ENCODE data around the gene OPN4. TPM values are rescaled to one million over a fixed set of nuclear protein-coding genes. Genes with fewer than 3 reads are reported as not detected.

Gene OPN4
- polyA plus RNA-seq, 1 of the 3 experiments (the other 2 are of a cell fraction), result 0.03 TPM

DNA sequence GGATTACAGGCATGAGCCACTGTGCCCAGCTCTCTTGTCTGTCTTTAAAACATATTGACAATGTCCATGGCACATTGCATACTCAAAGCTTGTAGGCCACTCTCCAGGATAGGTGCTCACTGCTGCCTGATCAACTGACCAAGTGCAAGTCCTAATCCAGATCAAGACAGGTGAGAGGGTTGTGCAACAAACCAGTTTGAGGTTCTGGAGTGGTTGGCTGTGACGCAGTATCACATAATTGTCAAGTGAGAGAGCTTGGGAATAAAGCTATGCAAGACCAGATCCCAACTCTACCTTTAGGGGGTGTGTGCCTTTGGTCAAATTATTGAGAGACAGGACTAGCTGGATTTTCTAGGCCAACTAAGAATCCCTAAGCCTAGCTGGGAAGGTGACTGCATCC lies 43.0 kb upstream of the OPN4 start:
- Histone ChIP-seq H3K9ac (no peak overlapping the region), H4K20me1 (ENCODE audit: insufficient read depth) (no peaks in the 10 kb centered on the region), H3F3A (replicated peaks; ENCODE audit: insufficient read depth) (no peaks in the 10 kb centered on the region), H3K9me2 (no peaks in the 10 kb centered on the region), H3K79me2 (ENCODE audit: insufficient read depth) (no peaks in the 10 kb centered on the region), H3K27ac (ENCODE audit: low read depth in 2 of 2, low read length in 1 of 2) (no peak overlapping the region), H3K36me3 (replicated peaks in 1 of 2; ENCODE audit: control insufficient read depth in 1 of 2, insufficient read depth in 2 of 2, low read length in 1 of 2) (no peaks in the 10 kb centered on the region), H3K27me3 (ENCODE audit: insufficient read depth) (no peaks in the 10 kb centered on the region), H3K4me2 (no peak overlapping the region), H3K9me3 (no peaks in the 10 kb centered on the region; the same call in 1 of the 2 replicates), H2AFZ (ENCODE audit: low read depth) (no peak overlapping the region), H3K4me3 (ENCODE audit: low read depth in 2 of 2, low read length in 1 of 2) (no peak overlapping the region), H3K4me1 (ENCODE audit: control insufficient read depth in 1 of 2, insufficient read depth in 2 of 2, low read depth in 1 of 2, low read length in 1 of 2) (no peaks in the 10 kb centered on the region)
- WGBS (ENCODE audit: low lambda C conversion rate), result 75% methylated on average over 1 of the region's 1 CpG
- DNase-seq, result no peak
- ChIA-PET CTCF (interaction anchor here (1.5 to 1.7 kb wide), 2 partner anchors 15 to 26 kb away, joined by 5 to 7 read pairs; no protein-coding TSS in a partner anchor), POLR2A (no interaction called here)
- TF ChIP-seq POLR2AphosphoS5 (IDR thresholded peaks at IDR 0.05; ENCODE audit: low read depth, low read length) (no peak), IRF3 (IDR thresholded peaks at IDR 0.05; ENCODE audit: low read depth, low read length) (no peak), RXRA (IDR thresholded peaks at IDR 0.05; ENCODE audit: borderline replicate concordance, low read depth) (no peak), NFIC (IDR thresholded peaks at IDR 0.05; ENCODE audit: borderline replicate concordance) (no peak)

GRCh38 chr10:86613096-86613495 lies 41.3 kb upstream of the OPN4 start:
- H3K79me2 ChIP-seq (ENCODE audit: insufficient read depth), result no peaks in the 10 kb centered on the region
- no peak overlapping the region for H3K9ac ChIP-seq
- H3K4me3 ChIP-seq (ENCODE audit: low read depth in 2 of 2, low read length in 1 of 2), result no peak overlapping the region
- 75% methylated on average over 5 of the region's 5 CpGs for WGBS (ENCODE audit: low lambda C conversion rate)
- H3K9me3 ChIP-seq, result no peaks in the 10 kb centered on the region; the same call in 1 of the 2 replicates
- H3K4me2 ChIP-seq, result no peak overlapping the region
- DNase-seq, result no peak
- no peaks in the 10 kb centered on the region for H3F3A ChIP-seq (replicated peaks; ENCODE audit: insufficient read depth)
- no peak overlapping the region for H2AFZ ChIP-seq (ENCODE audit: low read depth)
- H3K9me2 ChIP-seq, result no peaks in the 10 kb centered on the region
- no peaks in the 10 kb centered on the region for H3K36me3 ChIP-seq (replicated peaks in 1 of 2; ENCODE audit: control insufficient read depth in 1 of 2, insufficient read depth in 2 of 2, low read length in 1 of 2)
- ChIA-PET POLR2A (interaction anchor here (0.7 kb wide), 1 partner anchor 12 kb away, joined by 3 read pairs; no protein-coding TSS in a partner anchor), CTCF (no interaction called here)
- no peaks in the 10 kb centered on the region for H4K20me1 ChIP-seq (ENCODE audit: insufficient read depth)
- H3K27ac ChIP-seq (ENCODE audit: low read depth in 2 of 2, low read length in 1 of 2), result no peak overlapping the region
- TF ChIP-seq, protein P1, sequence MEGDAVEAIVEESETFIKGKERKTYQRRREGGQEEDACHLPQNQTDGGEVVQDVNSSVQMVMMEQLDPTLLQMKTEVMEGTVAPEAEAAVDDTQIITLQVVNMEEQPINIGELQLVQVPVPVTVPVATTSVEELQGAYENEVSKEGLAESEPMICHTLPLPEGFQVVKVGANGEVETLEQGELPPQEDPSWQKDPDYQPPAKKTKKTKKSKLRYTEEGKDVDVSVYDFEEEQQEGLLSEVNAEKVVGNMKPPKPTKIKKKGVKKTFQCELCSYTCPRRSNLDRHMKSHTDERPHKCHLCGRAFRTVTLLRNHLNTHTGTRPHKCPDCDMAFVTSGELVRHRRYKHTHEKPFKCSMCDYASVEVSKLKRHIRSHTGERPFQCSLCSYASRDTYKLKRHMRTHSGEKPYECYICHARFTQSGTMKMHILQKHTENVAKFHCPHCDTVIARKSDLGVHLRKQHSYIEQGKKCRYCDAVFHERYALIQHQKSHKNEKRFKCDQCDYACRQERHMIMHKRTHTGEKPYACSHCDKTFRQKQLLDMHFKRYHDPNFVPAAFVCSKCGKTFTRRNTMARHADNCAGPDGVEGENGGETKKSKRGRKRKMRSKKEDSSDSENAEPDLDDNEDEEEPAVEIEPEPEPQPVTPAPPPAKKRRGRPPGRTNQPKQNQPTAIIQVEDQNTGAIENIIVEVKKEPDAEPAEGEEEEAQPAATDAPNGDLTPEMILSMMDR (IDR thresholded peaks at IDR 0.05), result no peak
- no peak for TF ChIP-seq MAX (IDR thresholded peaks at IDR 0.05; ENCODE audit: low read depth)
- no peak for TF ChIP-seq ELF1 (IDR thresholded peaks at IDR 0.05)
- no peak for TF ChIP-seq CHD2 (IDR thresholded peaks at IDR 0.05; ENCODE audit: low read length, partially characterized antibody)
- TF ChIP-seq USF2 (IDR thresholded peaks at IDR 0.05; ENCODE audit: borderline replicate concordance, low read depth, low read length), result no peak
- H3K4me1 ChIP-seq (ENCODE audit: control insufficient read depth in 1 of 2, insufficient read depth in 2 of 2, low read depth in 1 of 2, low read length in 1 of 2), result no peaks in the 10 kb centered on the region
- H3K27me3 ChIP-seq (ENCODE audit: insufficient read depth), result no peaks in the 10 kb centered on the region
